T-cell (primary cell): ENCODE data around the gene C8G. TPM values are rescaled to one million over a fixed set of nuclear protein-coding genes. Genes with fewer than 3 reads are reported as not detected.

ENCODE experiments used
- ATAC-seq, 4 experiments: fragments of 200-7000 bp in 3 of 4; fragments of 150-1000 bp in 1 of 4; cut with Tn5 transposase; replicated peaks in 1 of 4; 1 replicate in 3 of 4; 2 replicates in 1 of 4; pipeline ENCODE4 v1.10.0; 2021; ENCODE audit warnings: moderate library complexity in 3 of 4, mild to moderate bottlenecking in 2 of 4, moderate number of reproducible peaks in 1 of 4
- CTCF ChIA-PET, 2 donors: fragments of 300-600 bp; sonication (Branson Sonifier 250); formaldehyde crosslinking; loops; one replicate each; lab custom pipeline; 2022; ENCODE audit warnings: antibody characterized with exemption in 2 of 2; lab: Charles Lee
- POLR2A ChIA-PET, 2 donors: fragments of 300-600 bp; sonication (Branson Sonifier 250); formaldehyde crosslinking; loops; one replicate each; lab custom pipeline; 2022; ENCODE audit warnings: antibody characterized with exemption in 2 of 2; lab: Charles Lee
- DNase-seq, 35 experiments: peaks; one replicate each; pipeline versions ENCODE4 v3.0.0 to v3.0.0-alpha.2; 2013 to 2023
- H3K27ac ChIP-seq: one replicate; pipeline ENCODE4 v1.5.1; 2013; ENCODE audit warnings: low read length
- H3K27me3 ChIP-seq, 2 experiments: replicated peaks in 1 of 2; 1 replicate in 1 of 2; 2 replicates in 1 of 2; pipeline versions ENCODE4 v1.6.1 to v1.7.0; 2013; ENCODE audit warnings: low read length in 1 of 2, mixed read lengths in 1 of 2; ENCODE audit not compliant: control insufficient read depth in 2 of 2, insufficient read depth in 2 of 2; ENCODE audit errors: extremely low read depth in 1 of 2
- H3K36me3 ChIP-seq, 2 donors: 1 replicate in 1 of 2; 2 replicates in 1 of 2; pipeline versions ENCODE4 v1.6.1 to v1.7.0; 2013; ENCODE audit warnings: low read length in 1 of 2; ENCODE audit not compliant: control insufficient read depth in 2 of 2, insufficient read depth in 1 of 2; ENCODE audit errors: extremely low read depth in 1 of 2
- H3K4me1 ChIP-seq, 2 experiments: 1 replicate in 1 of 2; 2 replicates in 1 of 2; pipeline versions ENCODE4 v1.6.1 to v1.7.0; 2013; ENCODE audit warnings: low read length in 2 of 2, mixed read lengths in 1 of 2; ENCODE audit not compliant: insufficient read depth in 2 of 2, control insufficient read depth in 1 of 2; ENCODE audit errors: extremely low read depth in 1 of 2
- H3K4me3 ChIP-seq, 2 donors: 1 replicate in 1 of 2; 2 replicates in 1 of 2; pipeline versions ENCODE4 v1.5.1 to v1.7.0; 2013; ENCODE audit warnings: mild to moderate bottlenecking in 2 of 2, low read length in 1 of 2, moderate library complexity in 1 of 2; ENCODE audit not compliant: control insufficient read depth in 1 of 2; ENCODE audit errors: extremely low read depth in 1 of 2
- H3K9me3 ChIP-seq: 2 replicates; pipeline ENCODE4 v1.7.0; 2013
- H3K27ac Mint-ChIP-seq, 2 donors: one replicate each; pipeline ENCODE4 v1.8.0; 2020 to 2021; ENCODE audit warnings: mild to moderate bottlenecking in 2 of 2, mixed read lengths in 2 of 2
- H3K27me3 Mint-ChIP-seq, 2 donors: one replicate each; pipeline ENCODE4 v1.8.0; 2021 to 2022; ENCODE audit warnings: mixed read lengths in 2 of 2
- H3K36me3 Mint-ChIP-seq: one replicate; pipeline ENCODE4 v1.8.0; 2021; ENCODE audit warnings: mixed read lengths
- H3K4me1 Mint-ChIP-seq, 3 donors: one replicate each; pipeline ENCODE4 v1.8.0; 2020 to 2022; ENCODE audit warnings: mixed read lengths in 3 of 3, mild to moderate bottlenecking in 1 of 3
- H3K4me3 Mint-ChIP-seq, 3 donors: one replicate each; pipeline ENCODE4 v1.8.0; 2020 to 2022; ENCODE audit warnings: mild to moderate bottlenecking in 3 of 3, mixed read lengths in 3 of 3, moderate library complexity in 3 of 3
- H3K9me3 Mint-ChIP-seq, 3 donors: one replicate each; pipeline ENCODE4 v1.8.0; 2020 to 2022; ENCODE audit warnings: mixed read lengths in 3 of 3
- WGBS: methylation state at CpG from one replicate; pipeline ENCODE4 v1.1.5; 2013; ENCODE audit warnings: missing lambda C conversion rate; ENCODE audit not compliant: insufficient coverage; 5-methylcytosine and 5-hydroxymethylcytosine counted together
- total RNA-seq, 35 experiments: library from RNA in 6 of 35; stranded (reverse) in 6 of 35; fragments of 120-200 nt in 1 of 35; gene quantifications; one replicate each; pipeline versions ENCODE4 v1.2.1 to v1.2.4 and lab custom pipeline; 2013 to 2026

C8G gene
- total RNA-seq, 5 donors from 2014 or later (not counting 1 experiment from before 2014, with no cell fraction given): 1.7 to 3.8 (median 3.2) TPM

DNA sequence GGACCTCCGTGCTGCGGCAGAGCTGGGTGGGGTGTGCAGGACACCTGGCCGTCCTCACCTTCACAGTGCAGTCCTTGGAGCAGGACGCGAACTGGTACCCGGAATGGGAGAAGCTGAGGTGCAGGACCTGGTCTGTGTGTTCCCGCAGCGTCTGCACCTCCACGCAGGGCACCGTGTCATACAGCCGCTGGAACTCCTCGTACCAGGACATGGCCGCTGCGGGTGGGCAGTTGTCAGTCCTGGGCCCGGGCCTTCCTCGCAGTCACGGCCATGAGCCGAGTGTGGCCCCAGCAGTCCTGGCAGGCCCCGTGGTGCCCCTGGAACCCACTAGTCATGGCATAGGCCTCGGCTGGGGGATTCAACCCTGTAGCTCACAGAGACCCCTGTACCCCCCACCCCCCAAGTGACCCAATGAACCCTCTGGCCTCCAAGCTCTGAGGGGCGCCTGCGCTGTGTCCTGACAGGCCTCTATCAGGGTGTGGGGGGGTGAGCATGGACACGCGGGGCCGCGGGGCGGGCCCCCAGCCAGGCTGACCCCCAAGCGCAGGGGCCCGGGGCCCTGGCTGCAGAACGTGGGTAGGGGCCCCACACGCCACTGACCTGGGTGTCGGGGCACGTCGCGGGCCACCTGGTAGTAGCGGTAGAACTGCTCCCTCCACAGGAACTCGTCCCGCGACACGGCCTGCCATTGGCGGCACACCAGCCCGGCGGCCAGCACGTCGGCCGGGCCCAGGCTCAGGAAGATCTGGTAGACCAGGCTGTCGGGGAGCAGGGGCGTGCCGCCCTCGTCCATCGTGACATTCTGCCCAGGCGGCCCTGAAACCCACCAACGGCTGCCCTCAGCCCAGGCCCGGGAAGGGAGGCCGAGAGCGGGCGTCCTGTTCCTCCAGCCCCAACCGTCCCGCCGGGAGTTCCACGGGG is 1.5 kb upstream of the C8G start:
- H3K27ac Mint-ChIP-seq: peak overlapping the region; percentile 76 to 79
- WGBS: 24% methylated on average over 50 of the region's 61 CpGs
- peak in 4 of 35 experiments; percentile 21 to 45 (median 26) for DNase-seq

DNA sequence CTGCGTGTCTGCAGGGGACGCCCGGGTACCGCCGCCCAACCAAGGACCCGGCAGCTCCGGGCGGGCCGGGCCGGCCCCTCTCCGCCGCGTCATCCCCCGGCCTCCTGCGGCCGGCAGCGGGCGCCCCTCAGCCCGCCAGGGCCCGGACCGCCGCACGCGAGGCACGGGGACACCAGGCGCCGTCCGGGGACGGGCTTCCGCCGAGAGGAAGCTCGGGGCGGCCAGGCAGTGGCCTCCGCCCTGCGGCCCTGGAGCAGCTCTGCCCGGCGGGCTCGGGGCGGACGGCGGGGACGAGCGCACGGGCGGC is 878 bp upstream of the C8G start:
- Mint-ChIP-seq H3K4me3 (peak overlapping the region; percentile 70 to 83 (median 76)), H3K36me3 (peaks cover 17% of the 10 kb centered on the region), H3K27me3 (no peaks in the 10 kb centered on the region), H3K4me1 (peaks cover 6 to 25% (median 8%) of the 10 kb centered on the region in 3 donors), H3K9me3 (no peaks in the 10 kb centered on the region), H3K27ac (no peak overlapping the region)
- POLR2A ChIA-PET: no interaction called here
- H3K4me1 ChIP-seq: peaks cover 4 to 60% of the 10 kb centered on the region in 2 experiments
- CTCF ChIA-PET: no interaction called here
- no peak overlapping the region for H3K27ac ChIP-seq
- DNase-seq (peak in 2 of 35 experiments; percentile 17 to 62), ATAC-seq (peak; percentile 36 to 52 (median 43))
- peaks cover 22 to 33% of the 10 kb centered on the region in 2 donors for H3K36me3 ChIP-seq
- peak overlapping the region; percentile 74 to 80 for H3K4me3 ChIP-seq
- no peaks in the 10 kb centered on the region for H3K27me3 ChIP-seq
- H3K9me3 ChIP-seq: no peaks in the 10 kb centered on the region
- WGBS: under 1% methylated on average over 45 of the region's 45 CpGs

More for the DNA sequence above, 1.5 kb upstream of the C8G start:
- ChIA-PET CTCF (interaction anchor here (0.6 kb wide), 2 partner anchors 10 to 343 kb away, joined by 3 read pairs; no protein-coding TSS in a partner anchor), POLR2A (no interaction called here)
- Histone ChIP-seq H3K27me3 (no peaks in the 10 kb centered on the region), H3K4me3 (peak overlapping the region; percentile 74 to 80), H3K27ac (peak overlapping the region; percentile 34), H3K9me3 (no peaks in the 10 kb centered on the region), H3K36me3 (peaks cover 22 to 33% of the 10 kb centered on the region in 2 donors), H3K4me1 (peaks cover 2 to 54% of the 10 kb centered on the region in 2 experiments)
- no peaks in the 10 kb centered on the region for H3K9me3 Mint-ChIP-seq
- peaks cover 6 to 23% (median 8%) of the 10 kb centered on the region in 3 donors for H3K4me1 Mint-ChIP-seq
- H3K27me3 Mint-ChIP-seq: no peaks in the 10 kb centered on the region
- peak overlapping the region; percentile 70 to 83 (median 76) for H3K4me3 Mint-ChIP-seq
- ATAC-seq: peak in 3 of 4 experiments; percentile 11 to 14 (median 13)
- peaks cover 20% of the 10 kb centered on the region for H3K36me3 Mint-ChIP-seq

DNA sequence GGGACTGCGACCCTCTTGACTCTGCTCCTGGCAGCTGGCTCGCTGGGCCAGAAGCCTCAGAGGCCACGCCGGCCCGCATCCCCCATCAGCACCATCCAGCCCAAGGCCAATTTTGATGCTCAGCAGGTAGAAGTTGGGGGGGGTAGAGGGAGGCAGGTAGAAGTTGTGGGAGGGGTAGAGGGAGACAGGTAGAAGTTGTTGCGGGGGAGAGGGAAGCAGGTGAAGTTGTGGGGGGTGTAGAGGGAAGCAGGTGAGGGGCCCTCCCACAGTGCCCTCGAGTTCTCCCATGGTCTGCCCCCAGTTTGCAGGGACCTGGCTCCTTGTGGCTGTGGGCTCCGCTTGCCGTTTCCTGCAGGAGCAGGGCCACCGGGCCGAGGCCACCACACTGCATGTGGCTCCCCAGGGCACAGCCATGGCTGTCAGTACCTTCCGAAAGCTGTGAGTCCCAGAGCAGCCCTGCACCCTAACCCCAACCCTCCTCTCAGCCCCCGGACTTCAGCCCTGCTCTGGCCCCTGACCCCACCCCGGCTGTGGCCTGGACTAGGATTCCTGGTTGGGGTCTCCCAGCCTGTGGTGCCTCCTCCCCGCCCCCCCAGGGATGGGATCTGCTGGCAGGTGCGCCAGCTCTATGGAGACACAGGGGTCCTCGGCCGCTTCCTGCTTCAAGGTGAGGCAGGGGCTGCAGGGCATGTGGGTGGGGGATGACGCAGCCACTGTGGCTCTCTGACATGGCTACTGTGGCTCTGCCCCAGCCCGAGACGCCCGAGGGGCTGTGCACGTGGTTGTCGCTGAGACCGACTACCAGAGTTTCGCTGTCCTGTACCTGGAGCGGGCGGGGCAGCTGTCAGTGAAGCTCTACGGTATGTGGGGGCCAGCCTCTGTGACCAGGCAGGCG is 537 bp downstream of the C8G start:
- Mint-ChIP-seq H3K9me3 (no peaks in the 10 kb centered on the region), H3K27me3 (no peaks in the 10 kb centered on the region), H3K4me1 (peaks cover 12 to 28% (median 12%) of the 10 kb centered on the region in 3 donors), H3K4me3 (peak overlapping the region in 1 of 3 donors; percentile 73), H3K36me3 (peaks cover 9% of the 10 kb centered on the region), H3K27ac (no peak overlapping the region)
- H3K9me3 ChIP-seq: no peaks in the 10 kb centered on the region
- H3K27ac ChIP-seq: no peak overlapping the region
- DNase-seq: no peak
- ChIA-PET POLR2A (interaction anchor here in 1 of 2 donors (0.6 kb wide), 1 partner anchor 54 kb away, joined by 6 read pairs; no protein-coding TSS in a partner anchor), CTCF (interaction anchor here in 1 of 2 donors (0.6 kb wide), 1 partner anchor 46 kb away, joined by 6 read pairs; no protein-coding TSS in a partner anchor)
- peaks cover 7 to 71% of the 10 kb centered on the region in 2 experiments for H3K4me1 ChIP-seq
- no peak for ATAC-seq
- H3K36me3 ChIP-seq: peaks cover 15 to 23% of the 10 kb centered on the region in 2 donors
- no peaks in the 10 kb centered on the region for H3K27me3 ChIP-seq
- H3K4me3 ChIP-seq: no peak overlapping the region
- 88% methylated on average over 24 of the region's 30 CpGs for WGBS

DNA sequence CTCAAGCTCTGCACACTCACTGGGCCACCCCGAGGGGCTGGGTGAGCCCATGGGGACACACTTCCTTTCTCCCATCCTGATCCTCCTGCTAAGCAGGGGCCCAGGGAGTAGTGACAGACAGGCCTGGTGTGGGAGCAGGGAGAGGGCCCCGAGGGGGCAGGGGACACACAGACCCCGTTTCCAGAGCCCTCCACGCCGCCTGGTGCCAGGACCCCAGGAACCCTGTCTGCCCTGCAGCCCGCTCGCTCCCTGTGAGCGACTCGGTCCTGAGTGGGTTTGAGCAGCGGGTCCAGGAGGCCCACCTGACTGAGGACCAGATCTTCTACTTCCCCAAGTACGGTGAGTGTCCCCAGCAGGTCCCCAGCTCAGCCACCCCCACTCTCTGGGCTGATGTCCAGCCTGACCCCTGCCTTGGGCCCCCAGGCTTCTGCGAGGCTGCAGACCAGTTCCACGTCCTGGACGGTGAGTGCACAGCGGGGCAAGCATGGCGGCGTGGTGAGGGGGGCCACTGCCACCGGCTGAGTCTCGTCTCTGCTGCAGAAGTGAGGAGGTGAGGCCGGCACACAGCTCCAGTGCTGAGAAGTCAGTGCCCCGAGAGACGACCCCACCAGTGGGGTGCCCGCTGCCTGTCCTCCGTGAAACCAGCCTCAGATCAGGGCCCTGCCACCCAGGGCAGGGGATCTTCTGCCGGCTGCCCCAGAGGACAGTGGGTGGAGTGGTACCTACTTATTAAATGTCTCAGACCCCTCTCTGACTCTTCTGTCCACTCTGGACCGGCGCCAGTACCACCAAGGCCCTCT is 1.4 kb downstream of the C8G start:
- no peaks in the 10 kb centered on the region for H3K9me3 Mint-ChIP-seq
- Histone ChIP-seq H3K9me3 (no peaks in the 10 kb centered on the region), H3K36me3 (peaks cover 7 to 15% of the 10 kb centered on the region in 2 donors), H3K27me3 (no peaks in the 10 kb centered on the region), H3K4me1 (peaks cover 7 to 73% of the 10 kb centered on the region in 2 experiments), H3K27ac (no peak overlapping the region), H3K4me3 (no peak overlapping the region)
- no peak overlapping the region for H3K27ac Mint-ChIP-seq
- peaks cover 12 to 30% (median 13%) of the 10 kb centered on the region in 3 donors for H3K4me1 Mint-ChIP-seq
- H3K27me3 Mint-ChIP-seq: no peaks in the 10 kb centered on the region
- POLR2A ChIA-PET: interaction anchor here in 1 of 2 donors (0.6 kb wide), 1 partner anchor 55 kb away, joined by 6 read pairs; no protein-coding TSS in a partner anchor
- H3K36me3 Mint-ChIP-seq: peaks cover 5% of the 10 kb centered on the region
- H3K4me3 Mint-ChIP-seq: no peak overlapping the region
- DNase-seq (no peak), ATAC-seq (no peak)
- 93% methylated on average over 23 of the region's 27 CpGs for WGBS
- CTCF ChIA-PET: interaction anchor here in 1 of 2 donors (0.6 kb wide), 1 partner anchor 45 kb away, joined by 6 read pairs; no protein-coding TSS in a partner anchor

DNA sequence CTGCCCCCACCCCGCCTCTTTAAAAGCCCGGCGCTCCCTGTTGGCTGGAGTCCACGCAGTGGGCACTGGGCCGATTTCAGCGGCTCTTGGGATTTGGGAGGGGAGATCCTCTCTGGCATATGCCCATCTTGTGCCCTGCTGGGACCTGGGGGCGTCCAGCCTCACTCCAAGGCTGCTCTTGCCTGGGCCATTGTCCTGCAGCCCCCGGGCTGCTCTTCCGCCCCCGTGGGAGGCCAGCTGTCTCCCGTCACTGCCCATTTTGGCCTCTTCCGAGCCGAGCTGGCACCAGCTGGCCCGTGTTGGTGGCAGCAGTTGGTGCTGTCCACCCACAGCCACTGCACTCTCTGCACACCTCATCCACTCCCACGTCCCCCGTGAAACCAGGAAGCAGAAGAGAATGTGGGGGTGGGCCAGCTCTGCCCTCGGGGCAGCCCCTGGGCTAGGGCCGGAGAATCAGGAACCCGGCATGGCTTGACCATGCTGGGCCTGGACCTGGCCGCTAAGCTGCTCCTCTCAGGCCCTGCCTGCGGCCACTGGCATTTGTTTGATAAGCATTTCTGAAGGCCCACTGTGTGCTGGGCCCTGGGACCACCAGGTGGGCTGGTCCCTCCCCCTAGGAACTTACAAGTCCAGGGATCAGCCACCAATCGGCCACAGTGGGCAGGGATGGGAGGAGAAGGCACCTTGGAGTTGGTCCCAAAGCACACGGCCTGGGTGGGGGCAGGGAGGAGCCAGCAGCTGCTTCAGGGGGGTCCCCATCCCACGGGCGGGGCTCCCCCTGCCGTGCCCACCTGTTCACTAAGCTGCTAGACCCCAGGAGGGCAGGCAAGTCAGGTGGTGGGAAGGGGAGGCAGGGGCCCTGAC is 2.2 kb downstream of the C8G start:
- ChIA-PET CTCF (interaction anchor here (1.1 to 1.6 kb wide), 3 partner anchors 82 to 91 kb away, joined by 4 to 19 read pairs (median 9); no protein-coding TSS in a partner anchor), POLR2A (no interaction called here)
- Histone ChIP-seq H3K36me3 (peaks cover 0 to 7% of the 10 kb centered on the region in 2 donors), H3K9me3 (no peaks in the 10 kb centered on the region), H3K27me3 (no peaks in the 10 kb centered on the region), H3K4me3 (no peak overlapping the region), H3K27ac (no peak overlapping the region), H3K4me1 (peaks cover 7 to 71% of the 10 kb centered on the region in 2 experiments)
- H3K27ac Mint-ChIP-seq: no peak overlapping the region
- H3K36me3 Mint-ChIP-seq: no peaks in the 10 kb centered on the region
- DNase-seq: no peak
- ATAC-seq: no peak
- WGBS: 84% methylated on average over 18 of the region's 26 CpGs
- no peaks in the 10 kb centered on the region for H3K27me3 Mint-ChIP-seq
- H3K4me3 Mint-ChIP-seq: no peak overlapping the region
- H3K9me3 Mint-ChIP-seq: no peaks in the 10 kb centered on the region
- H3K4me1 Mint-ChIP-seq: peaks cover 12 to 30% (median 13%) of the 10 kb centered on the region in 3 donors
